Thyroid gland (tissue), 4 donors: ENCODE data around the gene RNF175. TPM values are rescaled to one million over a fixed set of nuclear protein-coding genes. Genes with fewer than 3 reads are reported as not detected.

ENCODE experiments used
- DNase-seq, 2 donors: peaks; one replicate each; pipeline ENCODE4 v3.0.0-alpha.2; 2019
- H3K27ac ChIP-seq, 3 donors: fragments of 200-600 bp; sonication (generic); 1 replicate in 2 of 3; 2 replicates in 1 of 3; pipeline ENCODE4 v1.5.1; 2016 to 2019; ENCODE audit warnings: mild to moderate bottlenecking in 1 of 3, moderate library complexity in 1 of 3
- H3K27me3 ChIP-seq: fragments of 200-600 bp; sonication (generic); one replicate; pipeline ENCODE4 v1.5.1; 2019
- H3K36me3 ChIP-seq, 2 donors: fragments of 200-600 bp; sonication (generic); one replicate each; pipeline ENCODE4 v1.5.1; 2016 to 2019
- H3K4me1 ChIP-seq, 2 donors: fragments of 200-600 bp; sonication (generic); one replicate each; pipeline ENCODE4 v1.5.1; 2017 to 2019
- H3K4me3 ChIP-seq, 3 donors: fragments of 200-600 bp; sonication (generic); replicated peaks in 1 of 3; 1 replicate in 2 of 3; 2 replicates in 1 of 3; pipeline ENCODE4 v1.5.1; 2016; ENCODE audit warnings: mild to moderate bottlenecking in 1 of 3
- H3K9me3 ChIP-seq: fragments of 200-600 bp; sonication (generic); one replicate; pipeline ENCODE4 v1.5.1; 2017
- POLR2A ChIP-seq, 2 donors: fragments of 450-650 bp; IDR thresholded peaks; one replicate each; pipeline ENCODE4 v1.6.1; 2017; ENCODE audit warnings: antibody characterized with exemption in 2 of 2, mild to moderate bottlenecking in 2 of 2, moderate library complexity in 1 of 2
- WGBS, 2 donors: methylation state at CpG; one replicate each; pipeline ENCODE4 v1.1.5; 2017; 5-methylcytosine and 5-hydroxymethylcytosine counted together
- intact Hi-C: fragments of 100-400 bp; cut with DNase I; formaldehyde crosslinking; loops from one replicate; pipeline ENCODE4 v1.15.1; 2023
- total RNA-seq, 4 donors: library from RNA; depleted of rRNA; stranded (reverse); fragments of >200 nt; gene quantifications; one replicate each; pipeline ENCODE4 v1.2.3, GENCODE V29; 2016
- TF ChIP-seq, protein P1 (sequence below), 6 experiments: fragments of 200-600 bp in 3 of 6; fragments of 450-650 bp in 3 of 6; sonication (generic) in 3 of 6; IDR thresholded peaks; one replicate each; pipeline ENCODE4 v1.5.1; 2016 to 2019; ENCODE audit warnings: antibody characterized with exemption in 6 of 6, mild to moderate bottlenecking in 2 of 6, inconsistent platforms in 1 of 6, moderate library complexity in 1 of 6

The RNF175 gene
- 1 to 10 TPM in 1 of 4 donors, not detected in 3; 3.4 TPM for total RNA-seq

DNA sequence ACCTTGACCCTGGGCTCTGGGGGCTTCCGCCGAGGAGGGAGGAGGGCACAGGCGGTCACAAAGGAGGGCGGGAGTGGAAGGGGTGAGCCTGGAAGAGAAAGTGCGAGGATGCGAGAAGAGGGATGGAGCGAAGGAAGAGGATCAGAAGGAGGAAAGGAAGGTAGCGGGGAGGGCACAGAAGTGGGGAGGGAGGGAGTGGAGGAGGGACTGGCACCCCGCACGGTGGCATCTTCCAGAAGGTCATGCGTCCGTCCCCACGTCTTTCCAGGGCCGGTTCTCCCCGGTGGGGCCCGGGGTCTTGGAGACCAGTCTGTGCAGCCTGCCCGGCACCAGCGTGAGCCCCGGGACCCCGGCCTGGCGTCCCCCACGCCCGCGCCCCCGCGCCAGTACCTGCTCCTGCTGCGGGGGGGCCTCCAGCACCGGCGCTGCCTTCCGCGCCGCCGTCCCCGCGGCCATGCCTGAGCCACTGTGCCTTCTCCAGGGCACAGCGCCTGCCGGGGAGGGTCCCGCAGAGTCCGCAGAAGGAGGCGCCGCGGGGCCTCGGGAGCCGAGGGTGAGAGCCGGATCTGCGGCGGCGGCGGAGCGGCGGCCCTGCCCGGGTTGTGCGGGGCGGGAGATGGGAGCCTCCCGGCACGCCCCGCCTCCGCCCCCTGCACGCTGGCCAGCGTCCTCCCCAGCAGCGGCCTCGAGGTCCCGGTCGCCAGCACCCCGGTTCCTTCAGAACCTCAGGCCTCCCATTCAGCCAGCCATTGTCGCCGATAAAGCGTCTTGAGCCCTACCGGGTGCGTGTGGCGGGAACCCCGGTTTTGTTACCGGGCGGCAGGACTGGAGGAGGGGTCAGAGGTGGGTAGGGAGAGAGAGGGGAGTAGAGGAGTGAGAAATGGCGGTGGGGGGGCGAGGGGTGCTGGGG lies at the start of gene RNF175:
Gene RNF175 (minus strand): TSS at position 618 of the 910 bp plus-strand sequence. CDS start 162 bp downstream, at position 456.
- WGBS, 2 donors: 12 to 13% methylated on average over 24 to 31 of the region's 76 CpGs
- no peaks in the 10 kb centered on the region for H3K27me3 ChIP-seq
- H3K27ac ChIP-seq: no peak within 1 kb of the TSS
- H3K9me3 ChIP-seq: no peaks in the 10 kb centered on the region
- intact Hi-C loops: no loop called here
- H3K36me3 ChIP-seq: no peaks in the 10 kb centered on the region
- peak within 1 kb of the TSS; percentile 26 to 42 (median 30) for H3K4me3 ChIP-seq
- peaks cover 0 to 11% of the 10 kb centered on the region in 2 donors for H3K4me1 ChIP-seq
- TF ChIP-seq, protein P1, sequence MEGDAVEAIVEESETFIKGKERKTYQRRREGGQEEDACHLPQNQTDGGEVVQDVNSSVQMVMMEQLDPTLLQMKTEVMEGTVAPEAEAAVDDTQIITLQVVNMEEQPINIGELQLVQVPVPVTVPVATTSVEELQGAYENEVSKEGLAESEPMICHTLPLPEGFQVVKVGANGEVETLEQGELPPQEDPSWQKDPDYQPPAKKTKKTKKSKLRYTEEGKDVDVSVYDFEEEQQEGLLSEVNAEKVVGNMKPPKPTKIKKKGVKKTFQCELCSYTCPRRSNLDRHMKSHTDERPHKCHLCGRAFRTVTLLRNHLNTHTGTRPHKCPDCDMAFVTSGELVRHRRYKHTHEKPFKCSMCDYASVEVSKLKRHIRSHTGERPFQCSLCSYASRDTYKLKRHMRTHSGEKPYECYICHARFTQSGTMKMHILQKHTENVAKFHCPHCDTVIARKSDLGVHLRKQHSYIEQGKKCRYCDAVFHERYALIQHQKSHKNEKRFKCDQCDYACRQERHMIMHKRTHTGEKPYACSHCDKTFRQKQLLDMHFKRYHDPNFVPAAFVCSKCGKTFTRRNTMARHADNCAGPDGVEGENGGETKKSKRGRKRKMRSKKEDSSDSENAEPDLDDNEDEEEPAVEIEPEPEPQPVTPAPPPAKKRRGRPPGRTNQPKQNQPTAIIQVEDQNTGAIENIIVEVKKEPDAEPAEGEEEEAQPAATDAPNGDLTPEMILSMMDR (IDR thresholded peaks at IDR 0.05): no peak
- TF ChIP-seq POLR2A (IDR thresholded peaks at IDR 0.05): no peak
- peak in 1 of 2 donors; percentile 7 for DNase-seq

DNA sequence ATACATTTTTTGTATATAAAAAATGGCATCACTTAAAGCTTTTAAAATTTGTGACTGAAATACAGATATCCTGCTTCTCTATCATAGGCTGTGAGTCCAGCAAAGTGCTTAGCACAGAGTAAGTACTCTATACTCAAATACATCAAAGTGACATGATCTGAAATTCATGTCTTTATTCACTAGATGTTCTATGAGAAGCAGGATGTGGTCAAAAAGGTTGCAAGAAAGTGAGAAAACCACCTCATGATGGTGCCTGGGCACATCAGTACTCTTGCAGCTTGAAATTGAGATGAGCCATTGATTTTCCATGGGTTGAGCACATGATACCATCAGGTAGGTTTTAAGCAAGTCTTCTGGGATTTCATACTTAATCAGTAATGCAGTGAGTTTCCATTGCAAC lies 49.5 kb upstream of the RNF175 start:
- H3K27ac ChIP-seq: no peak overlapping the region
- TF ChIP-seq, protein P1 (IDR thresholded peaks at IDR 0.05): no peak
- TF ChIP-seq POLR2A (IDR thresholded peaks at IDR 0.05): no peak
- no peak for DNase-seq
- no peak overlapping the region for H3K4me3 ChIP-seq
- no peaks in the 10 kb centered on the region for H3K36me3 ChIP-seq
- no peaks in the 10 kb centered on the region for H3K9me3 ChIP-seq
- intact Hi-C loops: no loop called here
- H3K27me3 ChIP-seq: no peaks in the 10 kb centered on the region
- H3K4me1 ChIP-seq: no peaks in the 10 kb centered on the region

DNA sequence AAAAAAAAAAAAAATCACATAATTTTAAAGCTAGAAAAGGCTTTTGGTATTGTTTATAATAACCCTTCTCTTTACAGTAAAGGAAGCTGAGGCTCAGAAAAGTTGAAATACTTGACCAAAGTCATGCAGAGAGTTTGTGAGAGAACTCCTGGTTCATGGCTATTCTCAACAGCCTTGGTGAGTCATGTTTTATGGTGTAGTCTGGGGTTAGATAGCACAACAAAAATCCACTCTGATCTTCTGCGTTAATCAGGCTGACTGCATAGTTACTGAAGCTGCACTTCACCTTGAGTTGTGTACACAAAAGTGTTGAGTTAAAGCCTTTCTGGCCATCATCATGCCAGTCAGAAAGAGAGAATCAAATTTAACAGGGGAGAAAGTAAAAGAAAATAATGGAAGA lies 48.4 kb upstream of the RNF175 start:
- Histone ChIP-seq H3K27me3 (no peaks in the 10 kb centered on the region), H3K36me3 (no peaks in the 10 kb centered on the region), H3K9me3 (no peaks in the 10 kb centered on the region), H3K27ac (no peak overlapping the region), H3K4me3 (no peak overlapping the region), H3K4me1 (no peaks in the 10 kb centered on the region)
- intact Hi-C loops: no loop called here
- 38 to 41% methylated on average over 1 of the region's 1 CpG for WGBS, 2 donors
- no peak for DNase-seq
- TF ChIP-seq POLR2A (IDR thresholded peaks at IDR 0.05): no peak
- TF ChIP-seq, protein P1 (IDR thresholded peaks at IDR 0.05): no peak

DNA sequence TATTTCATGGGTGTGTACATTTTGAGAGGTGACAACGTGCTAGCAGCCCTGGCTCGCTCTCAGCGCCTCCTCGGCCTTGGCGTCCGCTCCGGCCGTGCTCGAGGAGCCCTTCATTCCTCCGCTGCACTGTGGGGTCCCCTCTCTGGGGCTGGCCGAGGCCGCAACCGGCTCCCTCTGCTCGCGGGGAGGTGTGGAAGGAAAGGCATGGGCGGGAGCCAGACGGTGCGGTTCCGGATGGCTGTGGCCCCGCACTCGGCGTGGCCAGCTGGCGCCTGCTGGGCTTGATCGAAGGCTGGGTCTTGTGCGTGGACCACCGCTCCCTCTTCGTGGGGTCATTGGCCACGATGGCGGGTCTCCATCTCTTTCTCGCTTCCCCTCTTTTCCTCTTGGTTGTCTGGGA lies 46.2 kb upstream of the RNF175 start:
- no peaks in the 10 kb centered on the region for H3K27me3 ChIP-seq
- 94% methylated on average over 30 of the region's 30 CpGs for WGBS, 2 donors
- no peak overlapping the region for H3K27ac ChIP-seq
- no peaks in the 10 kb centered on the region for H3K9me3 ChIP-seq
- no peaks in the 10 kb centered on the region for H3K4me1 ChIP-seq
- H3K4me3 ChIP-seq: no peak overlapping the region
- no peak for DNase-seq
- intact Hi-C loops: no loop called here
- no peak for TF ChIP-seq POLR2A (IDR thresholded peaks at IDR 0.05)
- TF ChIP-seq, protein P1 (IDR thresholded peaks at IDR 0.05): no peak
- H3K36me3 ChIP-seq: no peaks in the 10 kb centered on the region

DNA sequence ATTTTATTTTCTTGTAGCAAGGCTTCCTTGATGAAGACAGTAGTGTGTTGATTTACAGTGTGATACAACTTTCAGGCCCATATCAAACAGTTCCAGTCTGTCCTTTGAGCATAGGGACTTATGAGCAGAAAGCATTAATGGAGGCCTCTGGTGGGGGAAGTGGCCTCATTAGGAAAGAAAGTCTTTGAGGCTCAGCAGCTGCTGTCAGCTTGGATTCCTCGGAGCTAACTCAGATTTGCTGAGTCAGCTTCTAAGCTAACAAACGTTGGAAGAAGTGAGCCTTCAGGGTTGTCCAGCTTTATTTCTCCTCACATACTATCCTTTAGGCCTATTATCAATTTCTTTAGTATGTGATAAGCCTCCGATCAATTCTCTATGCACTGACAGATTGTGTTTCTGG lies 44.9 kb upstream of the RNF175 start:
- WGBS, 2 donors: 34 to 37% methylated on average over 3 of the region's 3 CpGs
- intact Hi-C loops: no loop called here
- Histone ChIP-seq H3K27me3 (no peaks in the 10 kb centered on the region), H3K4me3 (no peak overlapping the region), H3K27ac (no peak overlapping the region), H3K36me3 (no peaks in the 10 kb centered on the region), H3K4me1 (no peaks in the 10 kb centered on the region), H3K9me3 (no peaks in the 10 kb centered on the region)
- TF ChIP-seq POLR2A (IDR thresholded peaks at IDR 0.05): no peak
- TF ChIP-seq, protein P1 (IDR thresholded peaks at IDR 0.05): no peak
- DNase-seq: no peak
